Tibial nerve (tissue), 4 donors: ENCODE results near the gene PDXDC1. TPM values are rescaled to one million over a fixed set of nuclear protein-coding genes. Genes with fewer than 3 reads are reported as not detected.
"Not testable (repeated sequence)": the region's sequence is repeated elsewhere in the genome, so short reads cannot be mapped to it uniquely, and the experiment has no call there.

Experiments
- DNase-seq, 2 donors: peaks; one replicate each; pipeline ENCODE4 v3.0.0-alpha.2; 2019; ENCODE audit warnings: low spot score in 2 of 2
- H3K27ac ChIP-seq, 4 donors: fragments of 200-600 bp; sonication (generic) in 3 of 4; one replicate each; pipeline ENCODE4 v1.5.1; 2017 to 2019; ENCODE audit warnings: mild to moderate bottlenecking in 1 of 4
- H3K27me3 ChIP-seq, 2 donors: fragments of 200-600 bp; sonication (generic) in 1 of 2; one replicate each; pipeline versions ENCODE4 v1.5.1 to v1.6.0; 2017 to 2019
- H3K36me3 ChIP-seq, 3 donors: fragments of 200-600 bp; sonication (generic); one replicate each; pipeline ENCODE4 v1.5.1; 2018 to 2019
- H3K4me1 ChIP-seq, 4 donors: fragments of 200-600 bp; sonication (generic) in 3 of 4; one replicate each; pipeline ENCODE4 v1.5.1; 2017 to 2019
- H3K4me3 ChIP-seq, 4 donors: fragments of 200-600 bp; sonication (generic) in 3 of 4; one replicate each; pipeline ENCODE4 v1.5.1; 2017 to 2019; ENCODE audit warnings: mild to moderate bottlenecking in 1 of 4, moderate library complexity in 1 of 4
- H3K9me3 ChIP-seq, 4 donors: fragments of 200-600 bp; sonication (generic) in 3 of 4; one replicate each; pipeline ENCODE4 v1.5.1; 2017 to 2019
- CTCF ChIP-seq, 5 experiments: fragments of 200-600 bp in 3 of 5; fragments of 450-650 bp in 2 of 5; sonication (generic) in 3 of 5; IDR thresholded peaks; one replicate each; pipeline ENCODE4 v1.5.1; 2016 to 2019; ENCODE audit warnings: antibody characterized with exemption in 5 of 5, mild to moderate bottlenecking in 3 of 5, moderate library complexity in 2 of 5
- EP300 ChIP-seq, 2 donors: sonication (generic); formaldehyde crosslinking; IDR thresholded peaks; one replicate each; pipeline ENCODE4 v1.6.1; 2017; ENCODE audit warnings: antibody characterized with exemption in 2 of 2, mild to moderate bottlenecking in 1 of 2
- POLR2A ChIP-seq, 2 donors: fragments of 450-650 bp; IDR thresholded peaks; one replicate each; pipeline ENCODE4 v1.6.1; 2017; ENCODE audit warnings: antibody characterized with exemption in 2 of 2, mild to moderate bottlenecking in 2 of 2, moderate library complexity in 2 of 2
- WGBS, 2 donors: methylation state at CpG; one replicate each; pipeline ENCODE4 v1.1.5; 2018; 5-methylcytosine and 5-hydroxymethylcytosine counted together
- total RNA-seq, 4 donors: library from RNA; depleted of rRNA; stranded (reverse); fragments of >200 nt; gene quantifications; one replicate each; pipeline ENCODE4 v1.1.0, GENCODE V29; 2016

The PDXDC1 gene
- total RNA-seq, 4 donors from 2014 or later, result 40.6 to 55.1 (median 52.6) TPM

- WGBS, 2 donors, result 81 to 82% methylated on average over 19 of the region's 19 CpGs
- Histone ChIP-seq H3K27me3 (no peaks in the 10 kb centered on the region), H3K36me3 (peaks cover 0 to 14% (median 0%) of the 10 kb centered on the region in 3 donors), H3K4me1 (peaks cover 0 to 26% (median 5%) of the 10 kb centered on the region in 4 donors), H3K27ac (peak overlapping the region; percentile 72 to 94 (median 89)), H3K4me3 (peak overlapping the region; percentile 89 to 100 (median 94)), H3K9me3 (no peaks in the 10 kb centered on the region)
- no peak for DNase-seq
- TF ChIP-seq CTCF (IDR thresholded peaks at IDR 0.05) (no peak), EP300 (IDR thresholded peaks at IDR 0.05) (no peak), POLR2A (IDR thresholded peaks at IDR 0.05) (no peak)
These were observed 79.7 kb downstream of the PDXDC1 start for GRCh38 chr16:15054357-15055140.

- Histone ChIP-seq H3K27ac (peak overlapping the region; percentile 72 to 94 (median 89)), H3K9me3 (no peaks in the 10 kb centered on the region), H3K27me3 (no peaks in the 10 kb centered on the region), H3K36me3 (peaks cover 0 to 22% (median 0%) of the 10 kb centered on the region in 3 donors), H3K4me1 (peaks cover 0 to 23% (median 5%) of the 10 kb centered on the region in 4 donors), H3K4me3 (peak overlapping the region; percentile 89 to 100 (median 94))
- 4% methylated on average over 37 to 50 of the region's 81 CpGs for WGBS, 2 donors
- DNase-seq, result no peak
- TF ChIP-seq CTCF (IDR thresholded peaks at IDR 0.05), result peak in 1 of 5 experiments; percentile 12
- TF ChIP-seq EP300 (IDR thresholded peaks at IDR 0.05), result no peak
- TF ChIP-seq POLR2A (IDR thresholded peaks at IDR 0.05), result peak in 1 of 2 donors; percentile 46
These were observed 80.6 kb downstream of the PDXDC1 start for GRCh38 chr16:15055141-15056053.

DNA sequence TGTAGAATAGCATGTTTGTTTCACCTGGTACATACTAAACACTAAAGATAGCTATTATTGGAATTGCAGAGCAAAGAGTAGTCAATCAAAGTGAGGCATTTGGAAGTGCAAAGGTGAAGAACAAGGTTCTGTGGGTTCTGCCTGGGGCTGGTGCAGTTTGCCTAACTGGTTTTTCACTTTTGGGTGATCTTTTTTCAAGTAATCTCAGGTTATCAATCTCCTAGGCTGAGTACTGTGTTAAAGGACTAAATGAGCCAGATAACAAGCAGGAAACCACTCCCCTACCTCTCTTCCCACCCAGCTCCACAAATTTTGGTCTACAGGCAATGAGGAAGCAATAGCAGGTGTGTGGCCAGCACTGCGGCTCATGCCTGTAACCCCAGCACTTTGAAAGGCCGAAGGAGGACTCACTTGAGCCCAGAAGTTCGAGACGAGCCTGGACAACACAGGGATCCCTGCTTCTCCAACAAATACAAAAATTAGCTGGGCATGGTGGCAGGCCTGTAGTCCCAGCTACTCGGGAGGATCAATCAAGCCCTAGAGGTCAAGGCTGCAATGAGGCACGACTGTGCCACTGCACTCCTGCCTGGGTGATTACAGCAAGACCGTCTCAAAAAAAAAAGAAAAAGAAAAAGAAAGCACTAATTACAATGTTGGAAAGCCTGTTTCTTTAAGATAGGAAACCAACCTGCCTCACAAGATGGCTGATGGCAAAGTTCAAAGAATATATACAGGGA lies 83.0 kb downstream of the PDXDC1 start:
- WGBS, 2 donors, result 78 to 83% methylated on average over 7 of the region's 7 CpGs
- Histone ChIP-seq H3K4me1 (peaks cover 0 to 21% (median 5%) of the 10 kb centered on the region in 4 donors), H3K9me3 (no peaks in the 10 kb centered on the region), H3K27ac (no peak overlapping the region), H3K4me3 (no peak overlapping the region), H3K27me3 (no peaks in the 10 kb centered on the region), H3K36me3 (peaks cover 0 to 46% (median 11%) of the 10 kb centered on the region in 3 donors)
- TF ChIP-seq CTCF (IDR thresholded peaks at IDR 0.05), result no peak
- TF ChIP-seq POLR2A (IDR thresholded peaks at IDR 0.05), result no peak
- TF ChIP-seq EP300 (IDR thresholded peaks at IDR 0.05), result no peak
- DNase-seq, result no peak

- no peaks in the 10 kb centered on the region for H3K27me3 ChIP-seq
- WGBS, 2 donors, result 65 to 80% methylated on average over 3 of the region's 3 CpGs
- no peak overlapping the region for H3K27ac ChIP-seq
- no peaks in the 10 kb centered on the region for H3K9me3 ChIP-seq
- TF ChIP-seq POLR2A (IDR thresholded peaks at IDR 0.05) (no peak), EP300 (IDR thresholded peaks at IDR 0.05) (no peak), CTCF (IDR thresholded peaks at IDR 0.05) (no peak)
- no peak for DNase-seq
- H3K36me3 ChIP-seq, result peaks cover 0 to 61% (median 11%) of the 10 kb centered on the region in 3 donors
- H3K4me3 ChIP-seq, result no peak overlapping the region
- peaks cover 0 to 13% (median 4%) of the 10 kb centered on the region in 4 donors for H3K4me1 ChIP-seq
These were observed 84.5 kb downstream of the PDXDC1 start for GRCh38 chr16:15059324-15059723.

GRCh38 chr16:15062085-15062810 lies 87.4 kb downstream of the PDXDC1 start:
- not testable (repeated sequence) for H3K4me1 ChIP-seq, H3K9me3 ChIP-seq, H3K27me3 ChIP-seq, H3K4me3 ChIP-seq, DNase-seq, H3K27ac ChIP-seq
- 88 to 92% methylated on average over 8 of the region's 8 CpGs for WGBS, 2 donors
- H3K36me3 ChIP-seq, result peaks cover 0 to 80% (median 11%) of the 10 kb centered on the region in 3 donors

GRCh38 chr16:15065961-15066360 lies 91.1 kb downstream of the PDXDC1 start:
- H3K4me1 ChIP-seq, H3K9me3 ChIP-seq, DNase-seq, H3K27ac ChIP-seq, H3K27me3 ChIP-seq, H3K4me3 ChIP-seq: not testable (repeated sequence)
- WGBS, 2 donors, result 89 to 90% methylated on average over 3 to 4 of the region's 4 CpGs
- H3K36me3 ChIP-seq, result peaks cover 0 to 73% (median 21%) of the 10 kb centered on the region in 3 donors

DNA sequence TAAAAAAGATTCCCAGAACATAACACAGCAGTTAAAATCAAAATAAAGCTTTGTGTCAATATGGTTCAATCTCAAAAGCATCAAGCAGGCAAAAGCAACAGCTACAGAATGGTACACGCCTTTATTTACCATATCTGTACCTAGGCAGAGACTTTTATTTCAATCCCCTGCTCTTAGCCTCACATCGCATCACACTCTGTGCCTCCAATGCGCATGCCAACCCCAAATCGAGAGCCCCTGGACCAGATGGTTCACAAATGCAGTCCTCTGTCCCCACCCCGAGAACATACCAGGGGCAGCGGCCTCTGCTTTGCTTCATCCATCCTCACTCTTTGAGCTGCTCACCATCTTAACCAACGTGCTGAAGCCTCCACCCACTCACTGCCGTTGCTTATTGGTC lies 91.9 kb downstream of the PDXDC1 start:
- H3K4me3 ChIP-seq, H3K9me3 ChIP-seq, H3K27me3 ChIP-seq, H3K4me1 ChIP-seq, DNase-seq, H3K27ac ChIP-seq: not testable (repeated sequence)
- 88 to 95% methylated on average over 3 to 8 of the region's 8 CpGs for WGBS, 2 donors
- H3K36me3 ChIP-seq, result peaks cover 0 to 66% (median 13%) of the 10 kb centered on the region in 3 donors
